GM18505 (cell line): ENCODE measurements around the gene MORN4.

ENCODE experiments used
- ATAC-seq: cut with Tn5 transposase; IDR thresholded peaks from one replicate; pipeline ENCODE4 v1.9.1; 2021; ENCODE audit not compliant: unreplicated experiment
- POLR2A ChIP-seq: IDR thresholded peaks from 4 replicates; pipeline ENCODE4 v1.6.1; 2011; ENCODE audit warnings: borderline replicate concordance; ENCODE audit not compliant: insufficient read depth, insufficient read length; ENCODE audit errors: extremely low read depth

MORN4 gene

DNA sequence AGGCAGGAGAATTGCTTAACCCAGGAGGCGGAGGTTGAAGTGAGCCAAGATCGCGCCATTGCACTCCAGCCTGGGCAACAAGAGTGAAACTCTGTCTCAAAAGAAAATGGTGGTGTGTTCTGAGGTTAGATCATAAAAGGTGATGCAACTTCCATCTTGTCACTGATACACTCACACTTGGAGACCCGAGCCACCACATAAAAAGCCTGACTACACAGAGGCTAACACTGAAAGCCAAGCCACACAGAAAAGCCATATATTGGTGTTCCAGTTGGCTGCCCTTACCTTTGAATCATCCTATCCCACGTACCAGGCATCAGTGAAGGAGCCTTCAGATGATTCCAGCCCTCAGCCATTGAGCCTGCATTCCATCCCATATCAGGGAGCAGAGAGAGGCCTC, 4.0 kb downstream of the MORN4 start:
- TF ChIP-seq POLR2A, result no peak
- ATAC-seq, result no peak

DNA sequence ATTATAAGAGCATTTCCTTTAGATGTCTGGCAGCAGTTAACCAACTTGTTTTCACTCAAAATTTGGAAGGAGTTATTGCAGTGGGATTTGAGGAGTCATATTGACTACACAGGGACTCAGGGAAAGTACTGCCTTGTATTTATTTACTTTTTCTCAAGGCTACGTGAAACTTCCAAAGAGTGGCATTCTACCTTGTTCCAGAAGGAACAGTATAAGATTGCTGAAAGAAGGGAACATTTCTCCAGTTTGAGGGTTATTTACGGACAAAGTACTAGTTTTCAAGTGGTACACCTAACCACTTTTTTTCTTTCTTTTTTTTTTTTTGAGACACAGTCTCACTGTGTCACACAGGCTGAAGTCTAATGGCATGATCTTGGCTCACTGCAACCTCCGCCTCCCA, 5.1 kb downstream of the MORN4 start:
- no peak for TF ChIP-seq POLR2A
- no peak for ATAC-seq

- no peak for TF ChIP-seq POLR2A
- ATAC-seq, result no peak
Observed at GRCh38 chr10:97627731-97628130, 5.6 kb downstream of the MORN4 start.

- no peak for TF ChIP-seq POLR2A
- no peak for ATAC-seq
Observed at GRCh38 chr10:97623277-97623676, 10.0 kb downstream of the MORN4 start.

- ATAC-seq, result no peak
- no peak for TF ChIP-seq POLR2A
Observed at GRCh38 chr10:97618733-97619132, 14.6 kb downstream of the MORN4 start.

DNA sequence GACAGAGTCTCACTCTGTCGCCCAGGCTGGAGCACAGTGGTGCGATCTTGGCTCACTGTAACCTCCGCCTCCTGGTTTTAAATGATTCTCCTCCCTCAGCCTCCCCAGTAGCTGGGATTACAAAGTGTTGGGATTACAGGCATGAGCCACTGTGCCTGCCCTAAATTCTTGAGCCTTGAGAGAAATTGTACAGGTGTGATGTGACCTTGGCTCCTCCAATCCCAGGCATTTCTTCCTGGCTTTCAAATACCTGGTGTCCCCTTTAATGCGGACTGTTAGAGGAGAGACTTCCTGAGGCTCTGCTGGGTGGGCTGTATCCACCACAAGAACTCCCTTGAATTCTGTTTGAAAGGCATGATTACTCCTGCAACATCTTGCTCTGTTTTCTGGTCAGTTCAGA, 15.0 kb downstream of the MORN4 start:
- TF ChIP-seq POLR2A, result no peak
- ATAC-seq, result no peak

GRCh38 chr10:97612386-97612785, 20.9 kb downstream of the MORN4 start:
- no peak for TF ChIP-seq POLR2A
- no peak for ATAC-seq

GRCh38 chr10:97611473-97611872, 21.8 kb downstream of the MORN4 start:
- no peak for ATAC-seq
- no peak for TF ChIP-seq POLR2A

DNA sequence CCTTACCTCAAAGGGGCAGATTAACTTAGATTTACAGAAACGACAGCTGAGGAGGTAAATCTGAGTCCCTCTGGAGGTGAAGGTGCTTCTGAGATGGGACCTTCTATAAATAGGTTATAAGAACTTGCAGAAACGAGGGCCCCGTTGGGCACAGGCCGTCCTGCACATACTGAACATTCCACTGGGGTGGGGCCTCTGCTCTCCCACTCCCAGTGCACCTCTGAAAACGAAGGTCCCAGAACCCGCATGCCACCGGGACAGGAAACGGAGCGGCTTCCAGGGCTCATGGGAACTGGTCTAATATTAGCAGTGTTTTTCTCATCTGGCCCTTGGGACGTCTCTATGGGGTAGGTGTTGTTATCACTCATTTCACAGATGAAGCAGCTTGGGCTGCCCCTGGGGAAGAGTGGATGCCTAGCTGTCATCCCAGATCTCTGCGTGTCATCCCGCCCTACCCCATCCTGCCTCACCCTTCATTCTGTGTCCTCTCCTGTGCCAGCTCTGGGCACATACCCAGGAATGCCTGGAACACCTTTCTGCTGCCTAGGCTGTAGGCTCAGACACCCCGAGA, 24.2 kb downstream of the MORN4 start:
- TF ChIP-seq POLR2A, result no peak
- ATAC-seq, result no peak

DNA sequence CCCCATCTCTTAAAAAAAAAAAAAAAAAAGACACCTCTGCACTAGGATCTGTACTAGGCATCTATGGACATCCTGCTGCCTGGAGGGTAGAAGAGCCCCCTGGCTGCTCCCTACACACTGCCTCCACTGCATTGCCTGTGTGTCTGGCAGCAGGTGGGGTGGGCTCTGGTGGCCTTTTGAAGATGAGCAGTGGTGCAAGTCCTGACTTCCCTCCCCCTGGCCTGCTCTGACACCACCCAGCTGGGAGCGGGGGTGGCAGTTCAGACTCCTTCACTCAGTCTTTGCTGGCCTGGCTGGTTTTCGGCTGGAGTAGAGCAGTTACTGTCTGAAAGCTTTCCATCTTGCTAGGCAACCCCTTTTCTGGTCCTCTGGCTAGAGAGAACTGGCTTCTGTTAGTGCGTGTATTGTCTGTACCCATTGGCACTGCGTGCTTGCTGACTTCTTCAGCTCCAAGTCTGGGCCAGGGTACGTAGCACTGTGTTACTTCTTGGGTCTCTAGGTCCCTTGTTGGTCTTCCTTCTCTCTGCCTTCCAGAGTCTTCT, 26.1 kb downstream of the MORN4 start:
- ATAC-seq, result no peak
- no peak for TF ChIP-seq POLR2A

DNA sequence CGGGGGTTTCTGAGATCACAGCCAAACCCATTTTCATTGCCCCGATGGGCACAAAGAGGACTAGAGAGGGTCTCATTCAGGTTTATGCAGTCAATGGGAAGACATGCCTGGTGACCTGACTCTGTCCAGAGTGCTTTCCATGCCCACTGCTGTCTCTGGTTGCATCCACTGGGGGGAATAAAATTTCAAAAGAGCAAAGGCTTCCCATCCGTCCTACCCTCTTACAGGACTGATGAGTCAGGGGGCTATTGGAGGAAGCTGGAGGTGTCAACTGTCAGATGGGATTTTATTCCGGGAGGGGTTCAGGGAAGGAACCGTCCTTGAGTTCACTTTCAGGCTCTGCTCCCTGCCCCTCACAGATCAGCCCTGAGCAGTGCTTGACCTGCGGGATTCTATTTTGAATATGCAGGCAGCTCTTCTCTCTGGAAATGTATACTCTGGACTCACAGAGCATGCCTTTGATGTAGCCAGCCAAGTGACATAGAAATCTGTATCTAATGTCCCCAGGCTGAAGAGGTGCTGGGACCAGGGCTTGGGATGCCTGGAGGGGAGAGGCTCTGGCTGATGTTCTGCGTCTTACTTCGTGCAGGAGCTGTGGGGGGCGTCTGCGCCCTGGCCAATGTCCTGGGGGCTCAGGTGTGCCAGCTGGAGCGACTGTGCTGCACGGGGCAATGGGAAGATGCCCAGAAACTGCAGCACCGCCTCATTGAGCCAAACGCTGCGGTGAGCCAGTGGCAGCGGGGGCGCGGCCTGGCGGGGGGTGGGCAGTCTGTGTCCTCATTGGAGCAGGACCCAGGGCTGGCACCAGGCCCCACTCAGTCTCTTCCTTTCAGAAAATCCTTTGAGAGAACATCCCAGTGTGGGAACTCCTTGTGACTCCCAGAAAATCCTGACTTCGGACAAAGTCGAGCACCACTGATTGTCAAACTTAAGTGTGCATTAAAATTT, 31.8 kb downstream of the MORN4 start:
- ATAC-seq, result no peak
- no peak for TF ChIP-seq POLR2A

DNA sequence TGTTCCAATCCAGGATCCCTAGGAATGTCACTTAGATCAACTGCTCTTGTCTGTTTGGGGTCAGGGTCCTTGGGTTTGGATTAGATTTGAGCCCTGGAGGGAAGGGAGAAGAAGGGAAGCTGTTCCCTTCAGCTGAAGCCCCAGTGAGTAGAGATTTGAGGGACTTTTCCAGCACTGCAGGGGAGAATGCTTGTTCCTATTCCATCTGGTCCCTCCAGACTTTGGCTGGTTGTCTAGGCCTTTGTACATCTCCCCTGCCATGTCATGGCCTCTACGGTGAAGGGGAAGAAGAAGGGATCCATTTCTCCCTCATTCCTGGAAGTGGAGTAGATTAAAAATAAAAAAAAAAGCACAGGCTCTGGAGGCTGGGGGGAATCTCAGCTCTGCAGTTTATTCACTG, 32.7 kb downstream of the MORN4 start:
- no peak for ATAC-seq
- no peak for TF ChIP-seq POLR2A

DNA sequence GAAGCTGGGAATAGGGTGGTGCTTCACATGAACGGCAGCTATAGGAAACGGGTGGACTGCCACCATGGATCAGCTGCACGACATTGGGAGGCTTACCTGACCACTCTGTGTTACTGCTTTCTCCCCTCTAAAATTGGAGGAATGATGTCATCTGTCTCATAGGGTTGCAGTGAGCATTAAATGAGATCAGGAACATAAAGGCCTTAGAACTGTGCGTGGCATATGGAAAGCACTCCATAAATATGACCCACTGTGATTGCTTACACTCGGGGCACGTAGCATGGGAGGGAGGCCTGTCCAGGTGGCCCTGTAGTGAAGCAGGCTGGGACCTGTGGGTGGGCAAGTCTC, 34.1 kb downstream of the MORN4 start:
- no peak for TF ChIP-seq POLR2A
- ATAC-seq, result no peak
